Frontal cortex (tissue), 4 donors: ENCODE results near the gene TNFRSF21. TPM values are rescaled to one million over a fixed set of nuclear protein-coding genes. Genes with fewer than 3 reads are reported as not detected.

Source experiments
- DNase-seq, 2 donors: peaks; one replicate each; pipeline ENCODE4 v3.0.0; 2012; ENCODE audit warnings: low spot score in 2 of 2
- FAIRE-seq: peaks from 2 replicates; lab custom pipeline; 2012; peaks lifted over from hg19 to GRCh38; lab: Jason Lieb, UNC
- total RNA-seq: library from RNA; depleted of rRNA; stranded (reverse); fragments of >200 nt; gene quantifications from one replicate; pipeline ENCODE4 v1.2.3, GENCODE V29; 2014
- donor health status: control.
- donor health status: control.
- donor health status: control.

TNFRSF21 gene
- total RNA-seq, 1 donor from 2014 or later = 54.2 TPM

- FAIRE-seq (no peak), DNase-seq (no peak)
These were observed 52.5 kb downstream of the TNFRSF21 start for GRCh38 chr6:47256981-47257730.

- DNase-seq = no peak
- FAIRE-seq = no peak
These were observed 53.3 kb downstream of the TNFRSF21 start for GRCh38 chr6:47256361-47256760.

- DNase-seq (no peak), FAIRE-seq (no peak)
These were observed 54.8 kb downstream of the TNFRSF21 start for GRCh38 chr6:47254906-47255305.

- no peak for FAIRE-seq
- no peak for DNase-seq
These were observed 55.7 kb downstream of the TNFRSF21 start for GRCh38 chr6:47254051-47254450.

GRCh38 chr6:47253136-47253535, 56.6 kb downstream of the TNFRSF21 start:
- FAIRE-seq = no peak
- no peak for DNase-seq

GRCh38 chr6:47252633-47253032, 57.1 kb downstream of the TNFRSF21 start:
- FAIRE-seq (no peak), DNase-seq (no peak)

GRCh38 chr6:47251396-47251795, 58.3 kb downstream of the TNFRSF21 start:
- no peak for FAIRE-seq
- DNase-seq = no peak

- FAIRE-seq (no peak), DNase-seq (no peak)
These were observed 59.4 kb downstream of the TNFRSF21 start for GRCh38 chr6:47250302-47250701.

- no peak for DNase-seq
- FAIRE-seq = no peak
These were observed 61.3 kb downstream of the TNFRSF21 start for GRCh38 chr6:47248446-47248845.

GRCh38 chr6:47247227-47247797, 62.4 kb downstream of the TNFRSF21 start:
- FAIRE-seq (no peak), DNase-seq (peak; percentile 9 to 25)

GRCh38 chr6:47246551-47246950, 63.2 kb downstream of the TNFRSF21 start:
- DNase-seq = no peak
- FAIRE-seq = no peak

- DNase-seq (no peak), FAIRE-seq (no peak)
These were observed 63.8 kb downstream of the TNFRSF21 start for GRCh38 chr6:47245745-47246371.

- FAIRE-seq (no peak), DNase-seq (peak; percentile 9 to 40)
These were observed 67.0 kb downstream of the TNFRSF21 start for GRCh38 chr6:47242483-47243386.

GRCh38 chr6:47241742-47242482, 67.8 kb downstream of the TNFRSF21 start:
- no peak for DNase-seq
- no peak for FAIRE-seq

GRCh38 chr6:47240277-47240890, 69.3 kb downstream of the TNFRSF21 start:
- FAIRE-seq = no peak
- DNase-seq = no peak

GRCh38 chr6:47239546-47239945, 70.2 kb downstream of the TNFRSF21 start:
- FAIRE-seq = no peak
- DNase-seq = no peak

- no peak for FAIRE-seq
- no peak for DNase-seq
These were observed 71.2 kb downstream of the TNFRSF21 start for GRCh38 chr6:47238456-47238995.

GRCh38 chr6:47237196-47237595, 72.5 kb downstream of the TNFRSF21 start:
- FAIRE-seq (no peak), DNase-seq (no peak)
